Renal pelvis (tissue), 4 donors: Measurements from ENCODE around the gene CCDC159. TPM values are rescaled to one million over a fixed set of nuclear protein-coding genes. Genes with fewer than 3 reads are reported as not detected.

Experiments used
- DNase-seq: peaks from one replicate; pipeline ENCODE4 v3.0.0-alpha.2; 2013
- polyA plus RNA-seq, 3 donors: library from polyadenylated mRNA; unstranded; fragments of 120-200 nt; gene quantifications; one replicate each; pipeline ENCODE4 v1.2.1, GENCODE V29; 2013; ENCODE audit not compliant: insufficient read length in 3 of 3

CCDC159 gene
- polyA plus RNA-seq, 3 donors: 25.6 to 38.3 (median 33.2) TPM

GRCh38 chr19:11387162-11388034 is 41.1 kb downstream of the CCDC159 start:
- no peak for DNase-seq

GRCh38 chr19:11390359-11390758 is 44.0 kb downstream of the CCDC159 start:
- DNase-seq: no peak

GRCh38 chr19:11390933-11391680 is 44.8 kb downstream of the CCDC159 start:
- DNase-seq: no peak

- DNase-seq: no peak
Measured at GRCh38 chr19:11397089-11397610, 50.8 kb downstream of the CCDC159 start.

GRCh38 chr19:11399667-11400066 is 53.3 kb downstream of the CCDC159 start:
- no peak for DNase-seq

- no peak for DNase-seq
Measured at GRCh38 chr19:11400798-11401197, 54.5 kb downstream of the CCDC159 start.

- no peak for DNase-seq
Measured at GRCh38 chr19:11401808-11402543, 55.7 kb downstream of the CCDC159 start.

Other genes with a start within 250 kb of the CCDC159 start
- 10 to 100 TPM; 15.4 to 20.5 (median 19.9) TPM for gene SPC24, start 190.7 kb upstream of the CCDC159 start, polyA plus RNA-seq
- 100 to 1,000 TPM; 117 to 125 (median 124) TPM for gene KANK2, start 149.0 kb upstream of the CCDC159 start, polyA plus RNA-seq
- gene ANGPTL8, start 106.9 kb upstream of the CCDC159 start, polyA plus RNA-seq: under 1 TPM; 0.19 to 0.96 (median 0.74) TPM
- 10 to 100 TPM; 49.6 to 69.8 (median 67.7) TPM for gene DOCK6, start 84.0 kb upstream of the CCDC159 start, polyA plus RNA-seq
- not detected for gene TSPAN16, start 50.4 kb upstream of the CCDC159 start, polyA plus RNA-seq
- gene RAB3D, start 6.9 kb upstream of the CCDC159 start, polyA plus RNA-seq: 10 to 100 TPM; 16.8 to 18.1 (median 17.3) TPM
- 100 to 1,000 TPM; 144 to 158 (median 156) TPM for gene TMEM205, start 251 bp upstream of the CCDC159 start, polyA plus RNA-seq
- 10 to 100 TPM; 13.6 to 16.0 (median 15.9) TPM for gene PLPPR2, start 8.9 kb downstream of the CCDC159 start, polyA plus RNA-seq
- 1 to 10 TPM; 3.8 to 4.1 (median 3.8) TPM for gene SWSAP1, start 28.1 kb downstream of the CCDC159 start, polyA plus RNA-seq
- gene EPOR, start 37.8 kb downstream of the CCDC159 start, polyA plus RNA-seq: 10 to 100 TPM; 23.7 to 39.3 (median 36.7) TPM
- gene RGL3, start 72.8 kb downstream of the CCDC159 start, polyA plus RNA-seq: 100 to 1,000 TPM in 2 of 3 donors, 10 to 100 TPM in 1; 67.6 to 137 (median 119) TPM
- 1 to 10 TPM; 2.0 to 2.3 (median 2.1) TPM for gene ODAD3, start 88.6 kb downstream of the CCDC159 start, polyA plus RNA-seq
- 100 to 1,000 TPM; 325 to 395 (median 363) TPM for gene PRKCSH, start 89.1 kb downstream of the CCDC159 start, polyA plus RNA-seq
- gene ELAVL3, start 134.5 kb downstream of the CCDC159 start, polyA plus RNA-seq: under 1 TPM; 0.12 to 0.47 (median 0.34) TPM
- gene ZNF653, start 159.3 kb downstream of the CCDC159 start, polyA plus RNA-seq: 10 to 100 TPM; 10.4 to 11.2 (median 11.0) TPM
- 10 to 100 TPM; 41.8 to 49.0 (median 46.3) TPM for gene ECSIT, start 182.6 kb downstream of the CCDC159 start, polyA plus RNA-seq
- 1 to 10 TPM; 3.3 to 4.7 (median 4.5) TPM for gene CNN1, start 192.3 kb downstream of the CCDC159 start, polyA plus RNA-seq
- gene ELOF1, start 212.7 kb downstream of the CCDC159 start, polyA plus RNA-seq: 10 to 100 TPM; 54.3 to 58.0 (median 57.1) TPM
- 10 to 100 TPM; 12.8 to 14.9 (median 13.4) TPM for gene ACP5, start 231.1 kb downstream of the CCDC159 start, polyA plus RNA-seq